ENCODE results near the gene PNPLA2. TPM values are rescaled to one million over a fixed set of nuclear protein-coding genes. Genes with fewer than 3 reads are reported as not detected.

PNPLA2 gene
- total RNA-seq, 1 donor from 2014 or later: 34.7 TPM

DNA sequence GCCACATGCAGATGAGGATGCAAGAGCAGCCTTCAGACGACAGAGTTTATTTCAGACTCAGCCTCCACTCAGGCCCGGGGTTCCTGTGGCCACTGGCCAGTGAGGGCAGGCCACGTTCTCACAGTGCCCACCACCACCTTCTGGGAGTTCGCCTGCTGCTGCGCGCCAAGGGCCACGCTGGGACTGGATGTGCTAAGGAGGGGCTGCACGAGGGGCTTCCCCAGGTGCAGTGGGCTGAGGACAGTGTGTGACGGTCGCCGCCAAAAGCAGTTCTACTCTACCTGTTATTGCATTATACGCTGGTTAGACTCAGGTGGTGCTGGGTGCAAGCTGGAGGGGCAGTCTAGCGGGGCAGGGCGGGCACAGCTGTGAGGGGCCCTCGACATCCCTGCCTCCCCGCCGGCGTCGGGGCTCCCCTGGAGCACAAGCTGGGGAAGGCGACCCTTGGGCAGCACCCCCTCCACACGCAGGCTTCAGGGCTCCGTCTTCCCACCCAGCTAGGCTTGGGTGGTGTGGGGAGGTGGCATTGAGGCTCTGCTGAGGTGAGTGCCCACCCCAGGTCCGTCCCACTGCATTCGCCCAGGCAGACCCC is 31.5 kb upstream of the PNPLA2 start:
- no peak for TF ChIP-seq CTCF (conservative IDR thresholded peaks at IDR 0.05; ENCODE audit: low read depth, low read length)
- no peak overlapping the region for H3K4me3 ChIP-seq (ENCODE audit: low read depth, low read length)
- DNase-seq (ENCODE audit: low read depth): no peak

DNA sequence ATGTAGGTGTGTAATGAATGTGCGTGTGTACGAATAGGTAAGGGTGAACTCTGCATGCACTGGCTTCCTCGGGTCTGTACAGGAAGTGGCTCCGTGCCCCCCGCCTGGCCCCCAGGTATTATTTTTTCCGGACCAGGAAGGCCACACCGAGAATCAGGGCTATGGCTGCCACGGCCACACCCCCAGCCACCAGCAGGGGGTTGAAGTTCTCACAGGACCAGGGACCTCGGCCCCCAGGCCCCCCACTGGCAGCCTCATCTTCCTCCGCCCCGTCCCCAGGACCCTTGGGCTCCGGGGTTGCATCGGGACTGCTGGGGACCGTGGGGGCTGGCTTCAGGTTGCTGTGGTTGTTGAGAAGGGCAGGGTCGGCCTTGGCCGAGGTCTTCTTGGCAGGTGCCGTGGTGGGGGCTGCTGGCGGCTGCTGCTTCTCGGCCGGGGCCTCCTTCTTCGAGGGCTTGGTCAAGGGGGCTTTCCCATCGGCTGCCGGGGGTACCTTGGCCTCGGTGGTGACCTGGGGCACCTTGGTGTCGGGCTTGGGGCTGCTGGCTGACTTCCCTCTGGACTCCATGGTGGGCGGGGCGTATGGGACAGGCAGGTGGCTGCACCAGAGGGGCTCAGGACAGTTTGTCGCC is 30.6 kb upstream of the PNPLA2 start:
- DNase-seq (ENCODE audit: low read depth): no peak
- no peak overlapping the region for H3K4me3 ChIP-seq (ENCODE audit: low read depth, low read length)
- TF ChIP-seq CTCF (conservative IDR thresholded peaks at IDR 0.05; ENCODE audit: low read depth, low read length): no peak

DNA sequence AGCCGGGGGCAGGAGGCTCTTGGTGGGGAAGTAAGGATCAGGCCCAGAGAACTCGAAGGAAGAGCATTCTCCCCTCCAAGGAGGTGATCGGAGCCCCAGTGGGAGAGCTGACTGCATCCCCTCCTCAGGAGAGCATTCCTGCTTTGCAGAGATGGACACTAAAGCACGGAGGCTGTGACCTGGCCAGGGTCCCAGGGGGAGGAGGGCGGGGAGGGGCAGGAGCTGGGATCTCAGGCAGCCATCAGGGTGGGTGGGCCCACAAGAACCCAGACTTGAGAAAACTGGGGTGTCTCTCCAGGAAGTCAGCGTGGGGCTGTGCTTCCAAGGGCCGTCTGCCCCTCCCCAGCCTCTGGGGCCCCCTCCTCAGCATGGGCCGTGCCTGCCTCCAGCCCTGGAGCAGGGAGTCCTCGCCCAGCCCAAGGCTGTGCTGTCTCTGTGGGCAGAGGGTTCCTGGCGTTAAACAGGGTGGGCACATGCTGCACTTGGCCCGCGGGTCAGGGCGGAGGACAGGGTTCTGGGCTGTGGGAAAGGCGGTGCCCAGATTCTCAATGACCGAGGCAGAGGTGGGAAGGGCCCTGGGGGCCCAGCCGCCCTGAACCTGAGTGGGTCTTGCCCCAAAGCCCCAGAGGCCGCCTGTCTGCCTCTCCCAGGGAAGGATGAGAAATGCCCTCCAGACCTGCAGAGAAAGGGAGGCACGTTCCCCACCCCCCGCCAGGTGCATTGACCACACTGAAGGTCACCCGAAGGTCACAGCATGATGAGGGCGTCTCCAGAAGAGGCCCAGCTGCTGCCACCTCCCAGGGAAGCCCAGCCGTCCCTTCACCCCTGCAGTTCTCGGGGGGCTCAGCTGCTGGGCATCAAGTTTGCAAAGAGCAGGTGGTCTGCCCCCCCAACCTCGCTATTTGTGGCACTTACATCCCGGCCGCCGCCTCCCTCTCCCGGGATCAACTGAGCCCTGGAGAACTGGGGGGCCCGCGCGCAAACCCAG is 29.5 kb upstream of the PNPLA2 start:
- no peak for TF ChIP-seq CTCF (conservative IDR thresholded peaks at IDR 0.05; ENCODE audit: low read depth, low read length)

DNA sequence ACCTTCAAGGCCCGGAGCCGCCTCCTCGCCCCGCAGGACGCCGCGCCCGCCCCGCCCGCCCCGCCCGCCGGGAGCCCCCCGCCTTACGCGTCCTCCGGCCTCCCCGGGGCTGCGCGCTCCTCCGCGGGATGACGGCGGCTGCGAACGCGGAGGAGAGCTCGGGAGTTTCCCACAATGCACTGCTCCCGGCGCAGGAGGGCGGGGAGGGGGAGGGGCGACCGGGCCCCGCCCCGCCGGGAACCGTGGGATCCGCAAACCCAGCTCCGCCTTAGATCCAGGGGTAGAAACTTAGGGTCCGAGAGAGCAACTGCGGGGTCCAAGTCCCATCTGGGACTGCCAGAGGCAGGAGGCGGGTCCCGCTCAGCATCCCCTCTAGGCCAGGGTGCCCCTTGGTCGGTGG is 28.8 kb upstream of the PNPLA2 start, which contains the start of gene CEND1:
CEND1 (minus strand) TSS at position 148 of the 400 bp plus-strand sequence. CDS start 1,514 bp downstream, outside the sequence.
- DNase-seq (ENCODE audit: low read depth): no peak
- H3K4me3 ChIP-seq (ENCODE audit: low read depth, low read length): no peak within 1 kb of the TSS

More for the DNA sequence above, 29.5 kb upstream of the PNPLA2 start:
- H3K4me3 ChIP-seq (ENCODE audit: low read depth, low read length): no peak overlapping the region
- no peak for DNase-seq (ENCODE audit: low read depth)

GRCh38 chr11:790721-791564 is 27.8 kb upstream of the PNPLA2 start:
- H3K4me3 ChIP-seq (ENCODE audit: low read depth, low read length): no peak overlapping the region
- DNase-seq (ENCODE audit: low read depth): no peak
- TF ChIP-seq CTCF (conservative IDR thresholded peaks at IDR 0.05; ENCODE audit: low read depth, low read length): no peak

More for the DNA sequence above, 28.8 kb upstream of the PNPLA2 start, which contains the start of gene CEND1:
- TF ChIP-seq CTCF (conservative IDR thresholded peaks at IDR 0.05; ENCODE audit: low read depth, low read length): no peak

Data from epithelial cell of proximal tubule (primary cell).